HS-5 (cell line): ENCODE results near the gene TCEANC2.
"Not testable (repeated sequence)": the region's sequence is repeated elsewhere in the genome, so short reads cannot be mapped to it uniquely, and the experiment has no call there.

ENCODE experiments used
- DNase-seq: peaks from one replicate; pipeline ENCODE4 v3.0.0-alpha.2; 2012; ENCODE audit warnings: low read depth

The TCEANC2 gene

GRCh38 chr1:54027848-54028247 is 25.6 kb upstream of the TCEANC2 start:
- no peak for DNase-seq

- no peak for DNase-seq
Measured at GRCh38 chr1:54028306-54029251, 24.8 kb upstream of the TCEANC2 start.

- no peak for DNase-seq
Measured at GRCh38 chr1:54037476-54037875, 15.9 kb upstream of the TCEANC2 start.

- DNase-seq, result no peak
Measured at GRCh38 chr1:54041806-54042205, 11.6 kb upstream of the TCEANC2 start.

- DNase-seq, result no peak
Measured at GRCh38 chr1:54045496-54045895, 7.9 kb upstream of the TCEANC2 start.

- peak; percentile 22 for DNase-seq
Measured at GRCh38 chr1:54046671-54047383, 6.6 kb upstream of the TCEANC2 start.

GRCh38 chr1:54047384-54048305 is 5.8 kb upstream of the TCEANC2 start:
- DNase-seq, result no peak

- not testable (repeated sequence) for DNase-seq
Measured at GRCh38 chr1:54050435-54050834, 3.0 kb upstream of the TCEANC2 start.

- DNase-seq, result no peak
Measured at GRCh38 chr1:54051933-54052430, 1.4 kb upstream of the TCEANC2 start.

- DNase-seq, result peak; percentile 14
Measured at GRCh38 chr1:54052431-54052933, 926 bp upstream of the TCEANC2 start.

- DNase-seq, result no peak
Measured at GRCh38 chr1:54053745-54054437, 483 bp downstream of the TCEANC2 start.

- DNase-seq, result no peak
Measured at GRCh38 chr1:54054438-54054749, 986 bp downstream of the TCEANC2 start.

GRCh38 chr1:54064299-54064698 is 10.9 kb downstream of the TCEANC2 start:
- DNase-seq, result no peak

- no peak for DNase-seq
Measured at GRCh38 chr1:54069791-54070170, 16.4 kb downstream of the TCEANC2 start.

- peak; percentile 47 for DNase-seq
Measured at GRCh38 chr1:54070171-54070837, 16.9 kb downstream of the TCEANC2 start.

- DNase-seq, result no peak
Measured at GRCh38 chr1:54077359-54077758, 24.0 kb downstream of the TCEANC2 start.

GRCh38 chr1:54080598-54081049 is 27.2 kb downstream of the TCEANC2 start:
- DNase-seq, result no peak

- DNase-seq, result peak; percentile 11
Measured at GRCh38 chr1:54081306-54082270, 28.2 kb downstream of the TCEANC2 start.

- DNase-seq, result no peak
Measured at GRCh38 chr1:54084794-54085193, 31.4 kb downstream of the TCEANC2 start.
